UCSD-AML1 (cell line): Measurements from ENCODE around the gene DLEU7.

Experiments used
- DNase-seq: peaks from one replicate; lab custom pipeline; 2025; ENCODE audit not compliant: unreplicated experiment; lab: John Stamatoyannopoulos, UW

DLEU7 gene

DNA sequence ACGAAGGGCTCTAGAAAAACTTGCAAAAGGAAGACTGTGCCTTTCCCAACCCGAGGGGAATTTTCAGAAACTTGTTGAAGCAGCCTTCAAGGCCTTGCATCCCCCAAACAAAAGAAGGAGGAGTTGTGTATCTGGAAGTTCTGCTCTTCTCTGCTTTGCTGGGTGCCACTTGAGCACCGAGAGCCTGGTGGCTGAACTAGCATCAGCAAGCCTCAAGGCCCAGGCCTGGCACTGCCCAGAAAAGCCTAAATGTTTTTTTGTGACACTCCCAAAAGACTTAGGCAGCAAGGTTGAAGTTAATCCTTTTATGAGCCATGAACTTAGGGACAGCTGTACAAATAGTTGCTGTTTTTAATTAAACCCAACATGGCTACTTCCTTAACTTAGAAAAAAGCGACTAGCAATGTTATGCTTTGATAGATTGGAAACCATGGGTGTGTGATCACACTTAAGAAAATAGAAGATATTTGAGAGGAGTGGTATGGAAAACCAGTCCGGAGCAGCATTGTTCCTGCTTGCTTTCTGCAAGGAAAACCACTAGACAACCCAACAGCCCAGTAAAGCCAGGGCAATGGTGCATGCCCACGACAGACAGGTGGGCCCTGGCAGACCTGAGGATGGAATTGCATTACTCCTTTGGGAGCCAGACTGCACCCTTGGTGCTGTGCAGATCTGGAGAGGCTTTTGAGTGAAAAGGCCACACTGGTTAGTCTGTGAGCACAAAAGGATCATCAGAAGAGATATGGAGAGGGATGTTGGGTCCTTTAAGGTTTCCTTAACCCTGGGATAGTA is 788 bp upstream of the DLEU7 start:
- DNase-seq, result no peak

DNA sequence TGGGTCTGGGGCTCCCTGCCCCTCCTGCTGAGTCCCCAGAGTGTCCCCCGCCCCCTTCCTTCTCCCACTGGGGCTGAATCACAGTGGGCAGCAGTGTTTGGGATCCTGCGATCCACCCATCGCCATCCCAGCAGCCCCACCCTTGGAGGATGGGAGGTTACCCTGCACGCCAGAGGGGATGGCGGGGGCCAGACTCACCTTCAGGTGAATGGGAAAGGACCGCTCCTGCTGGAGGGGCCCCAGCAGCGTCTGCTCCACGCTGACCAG is 569 bp downstream of the DLEU7 start:
- DNase-seq, result no peak

DNA sequence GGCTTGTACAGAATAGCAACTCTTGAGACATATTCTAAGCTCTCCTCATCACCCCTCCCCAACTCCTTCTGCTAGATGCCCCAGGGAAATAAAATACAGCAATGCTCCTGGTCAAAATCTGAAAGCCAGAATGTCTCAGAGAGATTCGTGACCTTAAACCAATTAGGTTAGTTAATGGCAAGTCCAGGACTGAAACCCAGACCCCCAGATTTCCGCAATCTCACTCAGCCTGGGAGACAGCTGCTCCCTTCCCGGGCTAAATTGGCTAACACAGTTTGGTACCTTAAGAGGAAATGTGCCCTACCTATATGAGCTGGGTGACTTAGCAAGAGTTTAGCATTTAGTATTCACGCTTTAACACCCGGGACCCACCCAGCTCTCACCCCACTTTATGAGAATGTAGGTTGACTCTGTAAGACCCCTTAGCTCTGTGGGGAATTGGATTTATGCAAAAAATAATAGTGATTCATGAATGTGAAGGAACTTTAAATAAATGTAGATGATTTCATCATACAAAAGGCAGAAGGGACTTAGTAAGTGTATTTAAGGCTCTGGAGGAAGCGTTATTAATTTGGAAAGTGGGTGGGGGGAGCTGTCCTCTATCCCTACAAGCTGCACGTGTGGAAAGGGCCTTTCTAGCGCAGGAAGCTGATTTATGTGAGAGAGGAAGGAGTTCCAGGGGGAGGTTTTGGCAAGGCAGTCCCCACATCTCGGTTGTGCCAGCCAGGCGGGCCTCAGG is 1.1 kb downstream of the DLEU7 start:
- DNase-seq, result no peak

DNA sequence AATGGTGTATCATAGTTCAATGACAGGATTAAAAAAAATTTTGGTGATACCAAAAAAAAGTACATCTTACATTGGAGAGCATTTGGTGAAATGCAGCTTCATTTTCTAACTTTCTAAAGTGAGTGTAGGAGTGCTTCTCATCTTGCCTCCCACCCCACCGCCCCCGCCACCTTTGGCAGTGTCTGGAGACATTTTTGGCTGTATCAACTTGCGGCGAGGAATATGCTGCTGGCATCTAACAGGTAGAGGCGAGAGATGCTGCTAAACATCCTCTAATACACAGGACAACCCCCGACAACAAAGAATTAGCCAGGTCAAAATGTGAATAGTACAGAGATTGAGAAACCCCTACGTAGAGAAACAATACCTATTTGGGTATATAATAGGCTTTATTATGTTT is 1.7 kb downstream of the DLEU7 start:
- no peak for DNase-seq

DNA sequence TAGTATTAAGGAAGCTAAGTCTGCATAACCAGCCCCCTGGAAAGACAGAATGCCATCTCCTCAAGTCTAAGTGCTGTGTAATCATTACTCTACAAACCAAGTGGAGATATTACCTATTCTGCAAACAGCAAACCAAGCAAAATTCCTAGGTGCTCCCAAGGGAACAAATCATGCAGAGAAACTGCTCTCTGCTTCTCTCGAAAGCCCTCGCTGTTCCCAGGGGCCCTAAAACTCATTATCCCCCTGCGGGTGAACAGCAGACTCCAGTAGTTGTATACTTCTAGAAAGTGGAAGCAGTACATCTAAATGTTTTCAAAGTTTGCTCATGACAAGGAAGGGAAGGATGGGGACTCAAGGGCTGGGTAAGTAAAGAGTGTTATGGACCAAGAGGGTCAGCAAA is 3.2 kb downstream of the DLEU7 start:
- DNase-seq, result no peak

DNA sequence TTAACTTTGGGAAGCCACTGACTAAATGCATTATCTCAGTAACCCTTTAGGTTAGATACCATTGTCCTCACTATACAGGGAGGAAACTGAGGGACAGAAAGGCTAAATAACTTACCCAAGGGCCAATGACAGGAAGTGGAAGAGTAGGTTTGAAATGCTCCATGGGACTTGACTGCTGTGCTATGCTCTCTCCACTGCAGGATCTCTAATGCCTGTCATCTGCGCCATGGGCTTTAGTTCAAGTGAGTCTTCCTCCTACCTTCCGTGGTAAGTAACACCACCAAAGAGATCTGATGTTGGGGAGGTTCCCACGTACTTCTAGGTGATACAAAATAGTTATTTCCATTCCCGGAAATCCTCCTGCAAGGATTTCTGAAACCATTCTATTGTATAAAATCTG is 3.7 kb downstream of the DLEU7 start:
- no peak for DNase-seq

DNA sequence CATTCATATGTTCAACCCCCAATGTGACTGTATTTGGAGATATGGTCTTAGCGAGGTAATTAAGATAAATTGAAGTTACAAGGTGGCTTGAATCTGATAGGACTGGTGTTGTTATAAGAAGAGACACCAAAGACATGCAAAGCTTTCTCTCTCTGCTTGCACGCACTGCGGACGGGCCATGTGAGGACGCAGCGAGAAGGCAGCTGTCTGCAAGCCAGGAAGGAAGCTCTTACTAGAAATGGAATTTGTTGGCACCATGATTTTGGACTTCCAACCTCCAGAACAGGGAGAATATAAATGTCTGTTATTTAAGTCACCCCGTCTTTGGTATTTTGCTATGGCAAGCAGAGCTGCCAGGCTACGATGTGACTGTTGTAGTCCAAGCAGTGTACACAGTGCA is 4.8 kb downstream of the DLEU7 start:
- DNase-seq, result no peak

DNA sequence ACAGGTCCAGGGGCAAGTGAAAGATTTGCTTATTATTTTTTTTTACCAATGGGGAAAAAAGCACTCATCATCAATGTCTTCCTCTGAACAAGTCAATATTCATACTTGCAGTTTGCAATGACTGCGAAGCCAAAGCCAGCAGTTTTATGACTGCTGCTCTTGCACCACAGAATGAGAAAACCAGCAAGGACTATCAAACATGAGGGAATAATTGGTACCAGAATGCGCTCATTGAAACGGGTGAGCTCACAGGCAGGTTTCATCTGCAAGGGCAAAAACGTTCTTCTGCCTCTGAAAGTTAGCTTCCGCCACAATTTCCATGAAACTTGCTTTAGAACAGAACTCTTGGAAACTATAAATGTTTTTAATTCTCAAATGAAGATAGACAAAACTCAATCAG is 5.5 kb downstream of the DLEU7 start:
- no peak for DNase-seq

DNA sequence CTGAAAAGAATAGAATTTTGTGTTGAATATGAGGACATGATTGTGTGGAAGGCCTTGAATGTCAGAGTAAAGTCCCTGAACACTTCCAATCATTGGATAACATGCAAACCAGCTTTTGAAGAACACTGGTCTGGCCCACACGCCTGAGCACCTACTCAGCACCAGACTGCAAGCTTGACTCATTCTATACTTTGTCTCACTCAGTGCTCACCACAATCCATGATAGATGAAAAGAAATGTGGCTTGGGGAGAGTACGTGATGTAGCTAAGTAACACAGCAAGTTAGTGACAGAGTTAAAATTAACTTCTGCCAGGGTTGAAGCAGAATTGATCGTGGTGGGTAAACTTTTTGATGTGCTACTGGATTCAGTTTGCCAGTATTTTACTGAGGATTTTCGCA is 12.0 kb downstream of the DLEU7 start:
- DNase-seq, result no peak

DNA sequence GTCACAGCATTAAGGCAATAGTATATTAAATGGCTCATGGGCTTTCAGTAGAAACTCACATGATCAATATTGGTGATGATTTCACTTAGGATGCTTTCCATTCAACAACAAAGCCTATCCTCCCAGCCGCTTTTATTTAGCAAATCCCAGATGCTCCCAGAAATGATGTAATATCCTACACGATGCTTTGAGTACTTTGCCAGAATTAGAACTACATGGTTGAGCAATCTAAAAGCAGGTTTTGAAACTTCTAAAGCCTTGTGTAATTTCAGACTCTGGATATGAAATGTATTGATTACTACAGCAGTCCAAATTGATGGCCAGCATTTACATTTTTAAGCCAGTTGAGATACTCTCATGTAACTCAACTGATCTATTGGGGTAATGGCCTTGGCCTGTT is 13.6 kb downstream of the DLEU7 start:
- DNase-seq, result no peak

DNA sequence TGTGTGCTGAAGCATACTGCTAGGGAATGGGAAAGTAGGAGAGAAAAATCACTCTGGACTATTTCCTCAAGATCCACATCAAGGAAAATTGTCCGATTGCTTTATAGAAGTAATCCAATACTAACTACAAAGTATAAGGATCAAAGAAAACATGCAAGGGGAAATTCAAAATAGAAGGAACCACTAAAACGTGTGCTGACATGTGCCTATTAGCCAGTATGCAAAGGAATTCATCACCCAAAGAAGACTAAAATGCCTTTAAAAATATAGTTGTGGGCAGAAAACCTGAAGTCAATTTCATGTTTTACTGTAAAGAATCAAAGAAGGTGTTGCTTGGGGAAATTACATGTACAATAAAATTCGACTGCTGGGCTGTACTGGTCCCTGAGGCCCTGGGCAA is 14.3 kb downstream of the DLEU7 start:
- DNase-seq, result no peak

DNA sequence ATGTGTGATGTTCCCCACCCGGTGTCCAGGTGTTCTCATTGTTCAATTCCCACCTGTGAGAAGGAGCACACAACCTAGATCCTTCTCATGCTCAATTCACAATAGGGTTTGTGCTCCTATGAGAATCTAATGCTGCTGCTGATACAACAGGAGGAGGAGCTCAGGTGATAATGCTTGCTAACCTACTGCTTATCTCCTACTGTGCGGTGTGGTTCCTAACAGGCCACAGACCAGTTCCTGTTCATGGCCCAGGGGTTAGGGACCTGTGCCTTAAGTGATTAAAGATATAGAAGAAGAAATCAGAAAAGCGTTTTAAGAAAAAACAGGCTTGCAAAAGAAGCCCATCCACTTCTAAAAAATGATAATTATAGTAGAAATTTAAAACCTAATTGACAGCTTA is 17.5 kb downstream of the DLEU7 start:
- DNase-seq, result no peak

DNA sequence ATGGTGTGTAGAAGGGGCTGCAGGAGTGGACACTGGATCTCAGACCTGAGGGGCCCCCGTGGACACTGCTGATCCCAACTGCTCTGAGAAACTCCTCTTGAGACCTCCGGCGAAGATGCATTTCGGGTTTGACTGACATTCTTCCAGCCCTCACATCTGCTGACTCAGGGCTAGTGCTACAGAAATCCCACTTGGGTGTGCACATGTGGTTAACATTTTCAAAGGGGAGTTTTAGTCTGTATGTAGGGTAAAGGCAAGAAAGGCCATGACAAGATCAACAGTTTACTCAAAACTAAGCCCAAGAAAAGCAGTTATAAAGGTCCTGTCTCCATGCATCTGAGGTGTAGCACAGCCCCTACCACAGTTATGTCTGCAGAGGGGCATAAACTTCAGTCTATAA is 31.2 kb downstream of the DLEU7 start:
- no peak for DNase-seq

DNA sequence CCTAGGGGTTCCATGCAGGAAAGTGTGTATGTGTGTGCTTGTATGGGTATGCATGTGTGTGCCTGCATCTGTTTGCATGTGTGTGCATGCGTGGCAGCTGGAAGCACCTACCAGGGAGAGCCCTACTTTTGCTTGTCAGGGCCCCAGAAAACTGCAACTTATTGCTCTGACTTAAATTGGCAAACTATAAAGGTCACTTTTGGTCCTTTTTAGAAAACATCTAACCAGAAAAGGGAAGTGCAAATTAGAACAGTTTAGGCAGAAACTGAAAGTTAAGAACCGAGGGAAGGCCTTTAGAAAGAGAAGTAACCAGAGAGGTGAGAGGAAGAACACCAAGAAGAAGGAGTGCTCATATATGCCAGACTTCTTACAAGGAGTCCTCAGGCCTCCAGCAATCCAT is 32.5 kb downstream of the DLEU7 start:
- DNase-seq, result no peak

DNA sequence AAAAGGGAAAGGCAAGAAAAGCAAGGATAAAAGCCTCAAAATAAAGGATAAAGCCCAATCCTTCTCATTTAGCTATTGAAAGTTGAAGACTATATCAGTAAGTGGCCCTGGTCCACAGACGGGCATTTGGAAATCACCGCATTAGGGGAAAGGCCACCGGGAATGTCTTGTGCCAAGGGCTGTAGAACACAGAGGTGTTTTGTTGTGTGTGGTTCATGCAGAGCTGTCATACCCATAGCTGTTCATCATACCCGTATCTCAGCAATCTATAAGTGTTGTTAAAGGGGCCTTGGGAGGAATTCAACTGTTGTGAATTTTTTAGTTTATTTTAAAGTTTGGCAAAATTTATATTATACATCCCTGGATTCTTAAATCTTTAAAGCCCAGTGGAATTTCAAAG is 33.0 kb downstream of the DLEU7 start:
- no peak for DNase-seq

DNA sequence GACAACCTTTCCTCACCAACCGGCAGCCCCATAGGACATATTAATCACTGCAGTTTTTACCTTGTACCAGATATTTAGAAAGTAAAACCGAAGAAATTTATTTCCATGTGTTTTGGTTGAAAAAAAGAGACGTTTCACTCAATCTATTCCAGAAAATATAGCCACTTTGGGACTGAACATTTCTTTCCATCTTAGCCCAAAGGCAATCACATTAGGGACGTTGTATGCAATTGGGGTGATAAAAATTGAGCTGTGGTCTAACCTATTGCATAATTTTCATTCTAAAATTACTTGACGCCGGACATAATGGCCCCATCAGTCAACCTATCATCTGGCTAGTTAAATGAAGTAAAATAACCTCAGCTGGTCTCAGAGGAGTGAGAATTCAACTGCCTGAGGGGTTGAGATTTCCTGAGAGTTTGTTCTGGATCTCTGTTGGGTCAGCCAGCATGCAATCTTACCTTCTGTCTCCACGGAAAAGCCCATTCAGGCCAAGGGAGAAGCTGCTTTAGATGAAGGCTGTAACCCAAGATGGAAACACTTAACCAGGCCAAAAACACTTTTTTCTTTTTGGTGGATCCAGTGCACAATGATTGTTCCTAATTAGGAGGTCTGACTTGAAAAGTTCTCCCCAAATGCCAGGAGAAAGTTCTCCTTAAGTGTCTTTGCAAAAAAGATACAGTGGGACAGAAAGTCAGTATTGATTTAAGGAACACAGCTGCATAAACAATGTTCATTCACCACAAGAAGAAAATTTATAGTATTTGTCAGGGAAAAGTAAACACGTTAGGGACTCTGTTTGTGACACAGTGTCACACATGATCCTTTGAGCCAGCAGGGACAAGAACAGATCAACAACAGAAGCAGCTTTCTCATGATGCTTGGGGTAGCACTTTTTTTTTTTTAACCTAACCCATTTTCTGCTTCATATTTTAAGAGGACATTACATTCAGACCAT is 34.1 kb downstream of the DLEU7 start:
- DNase-seq, result no peak

DNA sequence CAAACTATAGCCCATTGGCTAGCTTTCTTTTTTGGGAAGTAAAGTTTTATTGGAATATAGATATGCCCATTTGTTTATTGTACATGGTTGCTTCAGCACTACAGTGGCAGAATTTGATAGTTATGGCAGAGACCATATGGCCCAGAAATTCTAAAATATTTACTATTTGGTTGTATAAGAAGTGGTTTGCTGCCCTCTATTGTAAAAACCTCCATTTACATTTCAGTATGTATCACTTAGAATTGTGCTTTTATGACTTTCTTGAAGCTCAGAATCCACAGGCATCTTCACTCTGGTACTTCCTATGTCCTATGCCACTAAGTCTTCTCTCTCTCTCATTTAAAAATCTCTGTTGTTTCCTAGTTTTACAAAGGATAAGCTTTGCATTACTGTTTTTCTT is 37.7 kb downstream of the DLEU7 start:
- DNase-seq, result no peak

DNA sequence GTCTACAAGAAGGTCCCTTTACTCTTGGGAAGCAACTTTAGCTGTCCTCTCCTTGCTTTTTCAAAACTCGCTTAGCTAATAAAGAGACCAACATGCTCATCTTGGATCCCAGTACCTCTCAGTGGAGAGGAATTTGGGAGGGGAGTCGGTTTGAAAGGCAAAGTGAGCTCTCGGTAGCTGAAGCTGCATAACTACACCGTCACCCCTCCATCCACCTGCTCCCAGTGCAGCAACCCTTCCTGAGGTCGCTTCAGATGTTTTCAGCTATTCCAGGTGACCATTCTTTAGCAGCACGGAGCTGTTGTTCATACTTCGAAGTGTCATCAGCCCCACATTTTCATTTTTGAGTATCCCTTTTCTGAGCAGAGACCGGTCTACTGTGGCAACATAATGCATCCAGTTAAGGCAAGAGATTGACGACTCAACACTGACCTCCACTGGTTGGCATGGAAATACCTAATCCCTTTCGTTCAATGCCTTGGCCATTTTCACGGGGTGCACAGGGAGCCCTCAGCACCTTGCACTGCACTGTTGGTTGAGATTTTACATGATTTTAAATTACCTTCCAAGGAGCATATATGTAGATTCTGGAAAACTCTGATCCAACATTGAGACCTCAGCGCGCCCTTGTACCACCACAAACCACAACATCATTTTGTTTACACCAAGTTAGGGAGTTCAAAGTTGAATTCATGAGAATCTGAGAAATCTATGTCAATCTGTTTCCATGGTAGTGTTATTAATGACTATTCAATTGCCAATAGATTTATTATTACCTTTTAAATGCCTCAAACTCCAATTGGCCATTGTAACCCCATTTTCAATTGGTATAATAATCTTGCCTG is 42.2 kb downstream of the DLEU7 start:
- DNase-seq, result peak; percentile 37

DNA sequence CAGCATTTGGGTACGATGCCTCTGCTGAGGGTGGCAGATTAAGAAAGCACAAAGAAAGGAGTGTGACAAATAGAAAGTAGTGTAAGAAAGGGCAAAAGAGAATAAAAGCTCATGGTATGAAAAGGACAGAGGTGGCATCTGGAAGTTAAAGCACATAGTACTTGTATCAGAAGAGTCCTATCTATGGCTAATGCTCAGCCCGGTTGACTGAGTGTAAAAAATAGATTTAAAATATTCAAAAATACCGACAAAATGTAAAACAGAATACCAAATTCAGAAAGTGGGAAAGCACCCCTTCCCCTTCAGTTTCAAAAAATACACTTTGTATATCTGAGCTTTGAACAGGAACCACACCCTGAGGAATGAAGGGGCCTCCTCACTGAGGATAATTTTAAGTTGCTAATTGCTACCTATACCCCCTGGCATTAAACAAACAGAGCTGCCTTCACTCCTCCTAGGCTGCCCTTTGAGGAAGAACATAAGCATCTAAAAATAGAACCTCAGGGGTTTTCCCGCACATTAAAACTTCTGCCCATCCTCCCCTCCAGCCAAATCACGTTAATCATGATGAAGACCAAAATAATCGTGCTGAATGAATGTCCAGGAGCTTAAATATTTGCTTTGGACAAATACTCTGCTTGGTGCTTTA is 43.3 kb downstream of the DLEU7 start:
- DNase-seq, result no peak

DNA sequence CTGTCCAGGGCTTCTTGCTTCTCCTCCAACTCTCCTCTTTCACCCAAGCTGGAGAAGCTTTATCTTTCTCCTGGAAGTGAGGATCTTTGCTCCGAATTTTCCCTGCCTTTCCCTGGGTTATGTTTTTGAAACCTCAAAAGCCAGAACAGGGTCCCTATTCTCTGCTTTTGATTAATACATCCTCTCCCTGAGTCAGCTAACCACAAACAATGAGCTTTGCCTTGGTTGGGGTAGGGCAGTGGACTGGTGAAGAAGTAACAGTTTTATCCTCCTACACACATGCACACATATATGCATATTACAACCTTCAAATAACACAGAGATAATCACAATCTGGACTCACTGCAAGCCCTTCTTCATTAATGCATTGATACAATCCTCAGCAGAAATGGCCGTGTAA is 44.6 kb downstream of the DLEU7 start:
- DNase-seq, result no peak

DNA sequence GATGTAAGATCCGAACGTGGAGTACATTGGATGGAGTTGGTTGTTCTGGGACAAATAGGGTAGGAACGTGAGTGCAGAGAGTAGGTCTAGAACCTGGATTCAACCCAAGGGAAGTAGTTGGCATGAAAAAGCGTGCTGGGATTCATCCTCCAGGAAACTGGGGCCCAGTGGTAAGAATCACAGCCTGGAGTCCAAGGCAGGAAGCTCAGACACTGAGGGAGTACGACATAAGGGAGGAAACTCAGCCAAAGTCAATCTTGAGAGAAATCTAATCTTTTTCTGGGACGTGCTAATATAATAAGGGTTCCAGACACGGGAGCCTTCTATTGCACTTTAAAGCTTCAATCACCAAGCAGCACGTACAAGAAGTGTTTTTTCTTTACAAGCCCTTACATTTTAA is 46.4 kb downstream of the DLEU7 start:
- no peak for DNase-seq
